ENCODE measurements around the gene SPTBN1. TPM values are rescaled to one million over a fixed set of nuclear protein-coding genes. Genes with fewer than 3 reads are reported as not detected.

SPTBN1 gene
- total RNA-seq, 1 experiment from 2014 or later: 110 TPM

DNA sequence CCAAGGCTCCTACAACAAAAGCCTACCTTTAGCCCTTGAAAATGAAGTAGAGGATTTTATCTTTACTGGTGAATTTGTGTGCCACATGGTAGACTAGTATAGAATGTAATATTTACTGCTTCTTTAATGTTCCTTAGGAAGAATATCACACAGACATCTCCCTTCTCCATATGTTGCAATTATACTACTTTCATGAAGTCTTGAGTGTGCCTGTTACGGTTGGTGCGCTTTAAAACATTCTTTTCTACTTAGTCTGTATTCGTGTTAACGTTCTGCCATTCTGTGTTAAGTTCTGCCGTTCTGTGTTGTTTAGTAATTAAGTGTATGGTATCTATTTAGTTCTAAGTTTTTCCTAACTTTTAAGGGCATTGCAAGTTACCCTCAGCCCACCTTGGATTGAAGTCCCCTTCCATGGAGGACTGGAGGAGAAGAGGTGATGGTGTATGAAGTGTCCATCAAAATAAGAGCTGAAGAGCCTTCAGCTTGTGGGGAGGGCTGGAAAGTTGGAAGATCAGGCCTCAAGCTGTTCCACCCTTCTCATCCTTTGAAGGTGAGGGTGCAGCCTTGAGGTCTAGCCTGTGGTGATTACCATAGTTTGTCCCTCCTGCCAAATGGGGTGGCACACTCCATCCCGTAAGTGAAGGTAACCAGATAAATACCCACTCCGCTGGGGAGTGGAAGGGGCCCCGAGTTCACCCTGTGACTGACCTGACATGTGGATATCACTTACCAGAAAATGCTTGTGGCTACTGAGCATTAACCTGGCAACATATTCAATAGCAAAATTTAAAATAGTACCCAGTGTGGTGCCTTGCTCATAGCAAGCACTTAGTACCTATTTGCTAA is 131.3 kb downstream of the SPTBN1 start:
- in situ Hi-C loops (cut with HindIII; ENCODE audit: low pct_unique_long_range_greater_than_20kb, low sequenced_read_pairs): no loop called here
- no peak for DNase-seq (ENCODE audit: low read depth)

DNA sequence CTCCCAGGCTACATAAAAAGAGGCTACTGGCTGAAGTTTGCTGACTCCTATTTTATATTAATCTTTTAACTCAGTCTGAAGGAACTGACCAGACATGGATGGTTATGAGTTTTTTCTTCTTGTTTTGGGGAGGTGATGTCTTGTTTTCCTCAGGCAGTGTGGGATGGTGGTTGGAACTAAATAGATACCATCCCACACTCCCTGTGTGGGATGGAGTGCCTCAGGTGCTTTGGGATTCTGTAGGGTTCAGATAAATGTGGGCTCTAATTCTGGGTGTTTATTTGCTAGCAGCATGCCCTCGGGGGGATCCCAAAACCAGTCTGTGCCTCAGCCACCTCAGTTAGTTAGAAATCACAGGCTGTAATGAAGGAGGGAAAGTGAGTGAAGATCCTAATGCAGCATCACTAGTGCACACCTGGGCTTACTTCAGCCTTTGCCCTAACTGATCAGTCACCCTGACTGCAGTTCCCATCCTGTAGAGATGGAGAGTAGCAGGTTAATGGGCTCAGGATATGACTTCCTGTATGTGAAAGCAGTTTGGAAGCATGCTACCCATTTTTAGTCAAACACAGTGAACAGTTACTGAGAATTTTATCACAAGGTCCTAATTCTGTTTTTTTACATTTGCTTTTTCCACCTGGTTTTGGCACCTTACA is 132.2 kb downstream of the SPTBN1 start:
- in situ Hi-C loops (cut with HindIII; ENCODE audit: low pct_unique_long_range_greater_than_20kb, low sequenced_read_pairs): no loop called here
- DNase-seq (ENCODE audit: low read depth): no peak

DNA sequence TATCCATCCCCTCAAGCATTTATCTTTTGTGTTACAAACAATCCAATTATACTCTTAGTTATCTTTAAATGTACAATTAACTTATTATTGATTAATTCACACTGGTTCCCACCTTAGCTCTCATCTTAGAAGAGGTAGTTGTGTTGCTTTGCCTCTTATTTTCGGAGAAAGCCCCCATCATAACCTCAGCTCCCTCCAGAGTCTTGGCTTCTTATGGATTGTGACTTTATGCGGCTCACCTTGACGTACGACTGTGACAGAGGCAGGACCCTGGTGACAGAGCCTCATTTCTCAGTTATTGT is 132.9 kb downstream of the SPTBN1 start:
- DNase-seq (ENCODE audit: low read depth): no peak
- in situ Hi-C loops (cut with HindIII; ENCODE audit: low pct_unique_long_range_greater_than_20kb, low sequenced_read_pairs): no loop called here

GRCh38 chr2:54589340-54590215 is 133.5 kb downstream of the SPTBN1 start:
- DNase-seq (ENCODE audit: low read depth): no peak
- in situ Hi-C loops (cut with HindIII; ENCODE audit: low pct_unique_long_range_greater_than_20kb, low sequenced_read_pairs): no loop called here

GRCh38 chr2:54590216-54591120 is 134.3 kb downstream of the SPTBN1 start:
- in situ Hi-C loops (cut with HindIII; ENCODE audit: low pct_unique_long_range_greater_than_20kb, low sequenced_read_pairs): no loop called here
- no peak for DNase-seq (ENCODE audit: low read depth)

DNA sequence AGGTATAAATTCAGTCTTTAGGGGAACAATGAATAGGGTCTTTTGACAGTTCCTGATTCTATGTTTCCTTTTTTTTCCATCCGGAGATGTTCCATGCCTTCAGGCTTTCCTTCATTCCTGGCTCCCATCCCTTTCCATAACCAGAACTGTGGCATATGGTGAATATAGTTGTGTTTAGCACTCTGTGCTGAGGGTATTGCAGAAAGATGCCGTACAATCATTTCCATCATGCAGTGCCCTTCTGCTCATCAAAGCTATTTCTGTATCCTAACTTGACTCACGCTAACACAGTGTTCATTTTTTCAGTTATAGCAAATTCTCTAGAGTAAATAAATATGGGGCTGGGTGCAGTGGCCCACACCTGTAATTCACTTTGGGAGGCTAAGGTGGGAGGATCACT is 135.4 kb downstream of the SPTBN1 start:
- no peak for DNase-seq (ENCODE audit: low read depth)
- in situ Hi-C loops (cut with HindIII; ENCODE audit: low pct_unique_long_range_greater_than_20kb, low sequenced_read_pairs): no loop called here

- in situ Hi-C loops (cut with HindIII; ENCODE audit: low pct_unique_long_range_greater_than_20kb, low sequenced_read_pairs): no loop called here
- no peak for DNase-seq (ENCODE audit: low read depth)
Measured at GRCh38 chr2:54593249-54593648, 137.1 kb downstream of the SPTBN1 start.

DNA sequence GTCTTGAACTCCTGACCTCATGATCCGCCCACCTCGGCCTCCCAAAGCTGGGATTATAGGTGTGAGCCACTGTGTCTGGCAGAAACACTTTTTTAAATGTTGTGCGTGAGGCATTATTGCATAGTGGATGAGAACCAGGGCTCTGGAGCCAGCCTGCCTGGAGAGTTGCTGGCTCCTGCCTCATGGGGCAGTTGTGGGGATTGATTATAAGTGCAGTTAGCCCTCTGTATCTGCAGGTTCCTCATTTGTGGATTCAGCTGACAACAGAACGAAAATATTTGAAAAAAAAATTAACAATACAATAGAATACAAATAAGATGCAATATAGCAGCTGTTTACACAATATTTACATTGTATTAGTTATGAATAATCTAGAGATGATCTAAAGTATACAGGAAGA is 137.9 kb downstream of the SPTBN1 start:
- in situ Hi-C loops (cut with HindIII; ENCODE audit: low pct_unique_long_range_greater_than_20kb, low sequenced_read_pairs): no loop called here
- no peak for DNase-seq (ENCODE audit: low read depth)

DNA sequence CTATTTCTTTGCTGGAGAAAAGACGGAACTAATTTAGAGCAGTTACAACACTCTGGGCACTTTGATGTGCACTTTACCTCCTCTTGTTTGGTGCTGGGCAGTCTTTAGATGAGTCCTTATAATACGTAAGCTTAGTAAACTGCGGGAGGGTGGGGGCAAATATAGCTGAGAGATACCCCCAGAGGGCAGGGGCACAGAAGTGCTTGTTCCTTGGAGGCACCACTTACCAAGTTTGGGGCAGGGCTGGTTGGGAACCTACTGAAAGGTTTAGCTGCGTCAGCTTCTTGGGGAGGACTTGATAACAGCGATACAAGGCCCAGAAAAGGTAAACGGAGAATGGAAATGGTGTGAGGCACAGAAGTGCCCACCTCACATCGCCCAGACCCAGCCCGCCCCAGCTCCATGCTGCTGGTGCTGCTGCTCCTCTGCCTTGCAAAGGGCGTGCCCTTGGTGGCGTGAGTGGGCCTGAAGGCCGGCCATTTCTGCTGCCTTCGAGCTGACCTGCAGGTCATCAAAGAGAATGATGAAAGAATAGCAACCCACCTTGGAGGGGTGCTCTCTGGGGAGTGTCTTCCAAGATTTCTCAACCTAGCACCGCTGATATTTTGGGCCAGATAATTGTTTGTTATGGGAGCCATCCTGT is 139.2 kb downstream of the SPTBN1 start:
- DNase-seq (ENCODE audit: low read depth): no peak
- in situ Hi-C loops (cut with HindIII; ENCODE audit: low pct_unique_long_range_greater_than_20kb, low sequenced_read_pairs): no loop called here

GRCh38 chr2:54595999-54596902 is 140.1 kb downstream of the SPTBN1 start:
- in situ Hi-C loops (cut with HindIII; ENCODE audit: low pct_unique_long_range_greater_than_20kb, low sequenced_read_pairs): no loop called here
- no peak for DNase-seq (ENCODE audit: low read depth)

GRCh38 chr2:54597153-54597848 is 141.2 kb downstream of the SPTBN1 start:
- in situ Hi-C loops (cut with HindIII; ENCODE audit: low pct_unique_long_range_greater_than_20kb, low sequenced_read_pairs): no loop called here
- DNase-seq (ENCODE audit: low read depth): no peak

DNA sequence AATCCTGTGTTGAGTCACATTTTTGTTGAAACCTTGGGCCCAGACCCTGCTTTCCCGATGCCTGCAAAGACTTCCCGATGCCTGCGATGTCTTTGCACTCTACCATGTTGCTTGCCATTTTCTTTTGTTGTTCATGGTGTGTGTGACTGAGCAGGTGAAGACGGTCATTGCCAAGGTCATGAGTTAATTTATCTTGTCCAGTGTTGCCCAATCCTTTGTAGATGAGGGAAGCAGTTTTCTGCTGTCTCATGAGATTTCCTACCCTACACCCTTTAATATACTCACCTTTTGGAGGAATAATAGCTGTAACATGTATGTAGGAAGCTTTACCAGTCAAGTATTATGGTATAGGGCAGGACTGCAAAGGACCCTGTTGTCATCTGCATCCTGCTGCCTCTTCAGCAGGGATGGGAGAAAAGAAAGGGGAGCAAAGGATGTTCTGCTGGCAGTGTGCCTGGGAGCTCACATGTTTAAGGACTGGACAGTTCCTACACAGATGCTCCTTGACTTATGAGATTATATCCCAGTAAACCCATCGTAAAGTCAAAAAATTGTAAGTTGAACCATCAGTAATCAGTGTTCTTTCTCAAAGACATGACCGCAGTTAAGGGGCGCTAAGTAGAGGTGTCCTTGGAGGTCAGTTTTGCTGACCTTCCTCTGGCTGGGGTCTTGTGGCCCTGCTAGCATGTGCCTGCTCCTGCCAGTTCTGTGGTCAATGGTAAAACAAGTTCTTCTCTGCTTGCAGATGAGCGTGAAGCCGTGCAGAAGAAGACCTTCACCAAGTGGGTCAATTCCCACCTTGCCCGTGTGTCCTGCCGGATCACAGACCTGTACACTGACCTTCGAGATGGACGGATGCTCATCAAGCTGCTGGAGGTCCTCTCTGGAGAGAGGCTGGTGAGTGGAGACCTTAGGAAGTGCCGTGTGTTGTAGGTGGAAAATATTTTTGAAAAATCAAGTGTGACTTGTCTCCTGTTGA is 142.5 kb downstream of the SPTBN1 start:
- DNase-seq (ENCODE audit: low read depth): no peak
- in situ Hi-C loops (cut with HindIII; ENCODE audit: low pct_unique_long_range_greater_than_20kb, low sequenced_read_pairs): no loop called here

DNA sequence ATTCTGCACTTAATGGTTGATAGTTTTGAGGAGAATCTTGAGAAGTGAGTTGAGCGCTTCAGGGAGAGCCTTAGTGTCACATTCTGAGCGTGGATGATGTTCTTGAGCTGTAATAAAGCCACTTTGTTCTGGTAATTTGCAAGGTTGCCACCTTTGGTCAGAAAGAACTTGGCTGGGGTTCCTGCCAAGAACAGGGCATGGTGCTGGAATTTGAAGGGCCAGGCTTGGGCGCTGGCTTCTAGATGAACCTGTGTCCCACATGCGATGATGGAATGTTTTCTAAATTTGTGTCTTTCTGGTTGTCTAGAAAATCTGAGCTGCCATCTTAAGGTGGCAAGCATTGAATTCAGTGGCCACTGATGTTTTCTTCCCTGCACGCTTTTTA is 143.2 kb downstream of the SPTBN1 start:
- no peak for DNase-seq (ENCODE audit: low read depth)

DNA sequence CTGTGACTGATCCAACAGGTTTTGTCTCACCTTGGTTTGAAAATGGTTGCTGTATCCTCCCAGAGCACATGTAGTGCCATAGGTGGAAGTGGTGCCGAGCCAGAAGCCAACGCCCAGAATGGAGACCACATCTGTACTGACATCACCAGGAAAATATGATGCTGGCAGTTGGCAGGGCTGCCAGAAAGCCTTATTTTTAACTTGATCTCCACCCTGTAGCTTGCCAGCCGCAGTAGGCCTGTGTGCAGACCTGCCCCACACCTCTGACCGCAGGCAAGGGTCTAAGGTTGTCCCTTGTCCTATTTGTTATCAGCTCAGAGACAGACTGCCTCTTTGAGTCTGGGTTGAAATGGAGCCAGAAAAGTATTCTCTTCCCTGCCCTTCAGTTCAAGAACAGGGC is 143.8 kb downstream of the SPTBN1 start:
- in situ Hi-C loops (cut with HindIII; ENCODE audit: low pct_unique_long_range_greater_than_20kb, low sequenced_read_pairs): no loop called here

More for the DNA sequence above, 143.2 kb downstream of the SPTBN1 start:
- in situ Hi-C loops (cut with HindIII; ENCODE audit: low pct_unique_long_range_greater_than_20kb, low sequenced_read_pairs): no loop called here

DNA sequence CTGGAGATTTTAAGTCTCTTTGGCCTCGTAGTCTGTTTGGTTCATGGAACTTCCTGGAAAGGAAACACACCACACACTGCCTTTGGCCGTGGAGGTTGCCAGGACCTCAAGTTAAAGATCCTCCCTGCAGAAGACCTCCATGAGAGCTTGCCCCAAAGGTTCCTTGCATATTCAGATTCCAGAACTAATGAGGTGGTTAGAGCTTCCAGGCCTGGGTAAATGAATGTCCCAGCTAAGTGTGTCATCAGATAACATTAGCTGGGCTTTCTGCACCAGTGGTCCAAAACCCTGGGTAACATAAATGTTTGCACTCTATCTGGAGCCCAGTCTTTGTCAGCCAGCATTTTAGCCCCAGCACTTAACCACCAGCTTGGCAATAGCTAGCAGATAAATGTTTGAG is 145.2 kb downstream of the SPTBN1 start:
- DNase-seq (ENCODE audit: low read depth): peak; percentile 97

More for the DNA sequence above, 143.8 kb downstream of the SPTBN1 start:
- DNase-seq (ENCODE audit: low read depth): peak; percentile 44

More for the DNA sequence above, 145.2 kb downstream of the SPTBN1 start:
- in situ Hi-C loops (cut with HindIII; ENCODE audit: low pct_unique_long_range_greater_than_20kb, low sequenced_read_pairs): no loop called here
